CD4-positive, alpha-beta memory T cell (primary cell): ENCODE data around the gene SH2D5. TPM values are rescaled to one million over a fixed set of nuclear protein-coding genes. Genes with fewer than 3 reads are reported as not detected.
"Not testable (repeated sequence)": the region's sequence is repeated elsewhere in the genome, so short reads cannot be mapped to it uniquely, and the experiment has no call there.

Experiments used
- CTCF ChIA-PET: fragments of 350-600 bp; sonication (Branson Sonifier 250); formaldehyde crosslinking; loops from one replicate; lab custom pipeline; 2021; ENCODE audit warnings: inconsistent platforms; ENCODE audit not compliant: partially characterized antibody; lab: Charles Lee
- POLR2A ChIA-PET: fragments of 350-600 bp; sonication (Branson Sonifier 250); formaldehyde crosslinking; loops from one replicate; lab custom pipeline; 2021; ENCODE audit not compliant: partially characterized antibody; lab: Charles Lee
- DNase-seq, 5 donors: peaks; one replicate each; pipeline versions ENCODE4 v3.0.0 to v3.0.0-alpha.2; 2020 to 2022; ENCODE audit warnings: mixed read lengths in 1 of 5
- H3K27ac ChIP-seq: one replicate; pipeline ENCODE4 v1.7.0; 2013; ENCODE audit warnings: low read depth, low read length
- H3K27me3 ChIP-seq: 2 replicates; pipeline ENCODE4 v1.7.0; 2013; ENCODE audit warnings: mild to moderate bottlenecking, low read length, moderate library complexity; ENCODE audit not compliant: insufficient read depth
- H3K36me3 ChIP-seq: 2 replicates; pipeline ENCODE4 v1.7.0; 2013; ENCODE audit warnings: mild to moderate bottlenecking, low read length, moderate library complexity; ENCODE audit not compliant: insufficient read depth
- H3K4me1 ChIP-seq: 2 replicates; pipeline ENCODE4 v1.7.0; 2013; ENCODE audit warnings: mild to moderate bottlenecking, low read length, moderate library complexity; ENCODE audit not compliant: insufficient read depth
- H3K4me3 ChIP-seq, 2 donors: one replicate each; pipeline ENCODE4 v1.7.0; 2013; ENCODE audit warnings: low read length in 2 of 2, mild to moderate bottlenecking in 1 of 2
- H3K9me3 ChIP-seq, 2 donors: one replicate each; pipeline ENCODE4 v1.7.0; 2013; ENCODE audit warnings: low read length in 2 of 2, control low read depth in 1 of 2; ENCODE audit not compliant: control insufficient read depth in 1 of 2
- H3K27ac Mint-ChIP-seq, 7 donors: one replicate each; pipeline ENCODE4 v1.8.0; 2020 to 2021; ENCODE audit warnings: mixed read lengths in 7 of 7, mild to moderate bottlenecking in 6 of 7, inconsistent platforms in 3 of 7, moderate library complexity in 3 of 7
- H3K27me3 Mint-ChIP-seq, 2 donors: one replicate each; pipeline ENCODE4 v1.8.0; 2020 to 2021; ENCODE audit warnings: mixed read lengths in 2 of 2
- H3K36me3 Mint-ChIP-seq, 2 donors: one replicate each; pipeline ENCODE4 v1.8.0; 2020 to 2021; ENCODE audit warnings: mixed read lengths in 2 of 2, inconsistent platforms in 1 of 2, mild to moderate bottlenecking in 1 of 2
- H3K4me1 Mint-ChIP-seq, 4 donors: one replicate each; pipeline ENCODE4 v1.8.0; 2020 to 2021; ENCODE audit warnings: mixed read lengths in 4 of 4, mild to moderate bottlenecking in 1 of 4
- H3K4me3 Mint-ChIP-seq, 8 donors: one replicate each; pipeline ENCODE4 v1.8.0; 2020 to 2021; ENCODE audit warnings: mixed read lengths in 8 of 8, mild to moderate bottlenecking in 7 of 8, moderate library complexity in 6 of 8, inconsistent platforms in 3 of 8
- H3K9me3 Mint-ChIP-seq, 8 donors: one replicate each; pipeline ENCODE4 v1.8.0; 2020 to 2021; ENCODE audit warnings: mixed read lengths in 8 of 8, mild to moderate bottlenecking in 5 of 8, inconsistent platforms in 3 of 8, moderate library complexity in 1 of 8
- intact Hi-C: fragments of 100-400 bp; cut with micrococcal nuclease; formaldehyde crosslinking; loops from one replicate; pipeline ENCODE4 v1.15.1; 2023
- polyA plus RNA-seq, 2 donors: library from polyadenylated mRNA; unstranded; fragments of 300-500 nt; fragmentation: Illumina TruSeq; gene quantifications; one replicate each; pipeline ENCODE4 v1.2.3, GENCODE V29; 2021
- total RNA-seq, 2 experiments: library from RNA; stranded (reverse); gene quantifications; one replicate each; pipeline ENCODE4 v1.2.3, GENCODE V29; 2021

Gene SH2D5
- total and polyA plus RNA-seq, 4 experiments from 2014 or later, result 0.38 TPM; not detected in 3

- H3K36me3 Mint-ChIP-seq, result no peaks in the 10 kb centered on the region
- peaks cover 8% of the 10 kb centered on the region in 2 donors for H3K27me3 Mint-ChIP-seq
- POLR2A ChIA-PET, result no interaction called here
Measured at GRCh38 chr1:20684050-20684620, 48.4 kb downstream of the SH2D5 start.

GRCh38 chr1:20683614-20684013 is 48.9 kb downstream of the SH2D5 start:
- CTCF ChIA-PET, result interaction anchor here (1.2 kb wide), 1 partner anchor 13 kb away, joined by 5 read pairs; no protein-coding TSS in a partner anchor

More at GRCh38 chr1:20684050-20684620, 48.4 kb downstream of the SH2D5 start:
- Mint-ChIP-seq H3K27ac (no peak overlapping the region), H3K4me1 (peaks cover 0 to 2% (median 0%) of the 10 kb centered on the region in 4 donors), H3K9me3 (no peaks in the 10 kb centered on the region), H3K4me3 (no peak overlapping the region)
- Histone ChIP-seq H3K9me3 (no peaks in the 10 kb centered on the region), H3K36me3 (no peaks in the 10 kb centered on the region), H3K4me1 (no peaks in the 10 kb centered on the region), H3K4me3 (no peak overlapping the region), H3K27me3 (no peaks in the 10 kb centered on the region), H3K27ac (no peak overlapping the region)
- intact Hi-C loops, result no loop called here
- CTCF ChIA-PET, result interaction anchor here (1.2 kb wide), 1 partner anchor 13 kb away, joined by 5 read pairs; no protein-coding TSS in a partner anchor
- DNase-seq, result no peak

GRCh38 chr1:20682571-20683236 is 49.8 kb downstream of the SH2D5 start:
- H3K36me3 Mint-ChIP-seq, result no peaks in the 10 kb centered on the region
- intact Hi-C loops, result no loop called here
- no peak overlapping the region for H3K4me3 Mint-ChIP-seq
- POLR2A ChIA-PET, result interaction anchor here (1.0 kb wide), 1 partner anchor 21 kb away, joined by 3 read pairs; the partner anchor contains the start of gene DDOST
- Histone ChIP-seq H3K9me3 (no peaks in the 10 kb centered on the region), H3K27ac (no peak overlapping the region), H3K36me3 (no peaks in the 10 kb centered on the region), H3K27me3 (no peaks in the 10 kb centered on the region), H3K4me1 (no peaks in the 10 kb centered on the region), H3K4me3 (no peak overlapping the region)
- H3K27ac Mint-ChIP-seq, result no peak overlapping the region
- H3K9me3 Mint-ChIP-seq, result peaks cover 0 to 3% (median 1%) of the 10 kb centered on the region in 8 donors
- DNase-seq, result no peak
- H3K4me1 Mint-ChIP-seq, result peaks cover 5 to 10% (median 7%) of the 10 kb centered on the region in 4 donors
- H3K27me3 Mint-ChIP-seq, result peaks cover 12 to 13% of the 10 kb centered on the region in 2 donors
- CTCF ChIA-PET, result interaction anchor here (1.2 kb wide), 1 partner anchor 14 kb away, joined by 3 read pairs; no protein-coding TSS in a partner anchor

More at GRCh38 chr1:20683614-20684013, 48.9 kb downstream of the SH2D5 start:
- no peaks in the 10 kb centered on the region for H3K9me3 ChIP-seq
- DNase-seq, result no peak
- H3K9me3 Mint-ChIP-seq, result no peaks in the 10 kb centered on the region
- intact Hi-C loops, result no loop called here
- no peak overlapping the region for H3K27ac ChIP-seq
- H3K36me3 Mint-ChIP-seq, result no peaks in the 10 kb centered on the region
- H3K27me3 Mint-ChIP-seq, result peaks cover 8% of the 10 kb centered on the region in 2 donors
- H3K4me1 Mint-ChIP-seq, result peaks cover 1 to 4% (median 3%) of the 10 kb centered on the region in 4 donors
- H3K4me1 ChIP-seq, result no peaks in the 10 kb centered on the region
- POLR2A ChIA-PET, result no interaction called here
- H3K27me3 ChIP-seq, result no peaks in the 10 kb centered on the region
- no peak overlapping the region for H3K4me3 Mint-ChIP-seq
- H3K36me3 ChIP-seq, result no peaks in the 10 kb centered on the region
- no peak overlapping the region for H3K27ac Mint-ChIP-seq
- H3K4me3 ChIP-seq, result no peak overlapping the region

GRCh38 chr1:20681999-20682398 is 50.5 kb downstream of the SH2D5 start:
- Mint-ChIP-seq H3K4me1 (peaks cover 5 to 11% (median 7%) of the 10 kb centered on the region in 4 donors), H3K4me3 (no peak overlapping the region), H3K27me3 (peaks cover 13 to 17% of the 10 kb centered on the region in 2 donors), H3K36me3 (no peaks in the 10 kb centered on the region), H3K9me3 (peaks cover 0 to 10% (median 3%) of the 10 kb centered on the region in 8 donors), H3K27ac (no peak overlapping the region)
- no peaks in the 10 kb centered on the region for H3K36me3 ChIP-seq
- ChIA-PET CTCF (interaction anchor here (1.2 kb wide), 1 partner anchor 15 kb away, joined by 3 read pairs; no protein-coding TSS in a partner anchor), POLR2A (interaction anchor here (1.0 kb wide), 1 partner anchor 21 kb away, joined by 3 read pairs; the partner anchor contains the start of gene DDOST)
- no peaks in the 10 kb centered on the region for H3K4me1 ChIP-seq
- intact Hi-C loops, result no loop called here
- no peaks in the 10 kb centered on the region for H3K9me3 ChIP-seq
- DNase-seq, result no peak
- no peak overlapping the region for H3K4me3 ChIP-seq
- no peaks in the 10 kb centered on the region for H3K27me3 ChIP-seq
- no peak overlapping the region for H3K27ac ChIP-seq

- POLR2A ChIA-PET, result no interaction called here
- peaks cover 12 to 17% of the 10 kb centered on the region in 2 donors for H3K27me3 Mint-ChIP-seq
- H3K4me3 ChIP-seq, result no peak overlapping the region
- no peak overlapping the region for H3K4me3 Mint-ChIP-seq
- CTCF ChIA-PET, result interaction anchor here (0.6 kb wide), 1 partner anchor 984 kb away, joined by 3 read pairs; no protein-coding TSS in a partner anchor
- H3K9me3 ChIP-seq, result no peaks in the 10 kb centered on the region
- intact Hi-C loops, result no loop called here
- H3K9me3 Mint-ChIP-seq, result peaks cover 0 to 12% (median 3%) of the 10 kb centered on the region in 8 donors
- H3K4me1 Mint-ChIP-seq, result peaks cover 5 to 11% (median 7%) of the 10 kb centered on the region in 4 donors
- H3K36me3 ChIP-seq, result no peaks in the 10 kb centered on the region
- H3K27me3 ChIP-seq, result no peaks in the 10 kb centered on the region
- H3K4me1 ChIP-seq, result no peaks in the 10 kb centered on the region
- no peak for DNase-seq
- no peak overlapping the region for H3K27ac ChIP-seq
- peak overlapping the region in 1 of 7 donors; percentile 38 for H3K27ac Mint-ChIP-seq
- H3K36me3 Mint-ChIP-seq, result no peaks in the 10 kb centered on the region
Measured at GRCh38 chr1:20680269-20680668, 52.2 kb downstream of the SH2D5 start.

GRCh38 chr1:20678599-20678998 is 53.9 kb downstream of the SH2D5 start:
- Mint-ChIP-seq H3K27me3 (peaks cover 12 to 16% of the 10 kb centered on the region in 2 donors), H3K9me3 (peaks cover 0 to 12% (median 3%) of the 10 kb centered on the region in 8 donors), H3K4me1 (peaks cover 5 to 11% (median 7%) of the 10 kb centered on the region in 4 donors), H3K36me3 (no peaks in the 10 kb centered on the region), H3K4me3 (peak overlapping the region in 6 of 8 donors; percentile 1 to 63 (median 20)), H3K27ac (peak overlapping the region in 1 of 7 donors; percentile 46)
- intact Hi-C loops, result no loop called here
- ChIA-PET POLR2A (no interaction called here), CTCF (no interaction called here)
- H3K27ac ChIP-seq, result no peak overlapping the region
- no peaks in the 10 kb centered on the region for H3K4me1 ChIP-seq
- H3K36me3 ChIP-seq, result no peaks in the 10 kb centered on the region
- no peak overlapping the region for H3K4me3 ChIP-seq
- H3K9me3 ChIP-seq, result no peaks in the 10 kb centered on the region
- DNase-seq, result no peak
- H3K27me3 ChIP-seq, result no peaks in the 10 kb centered on the region

GRCh38 chr1:20673626-20674025 is 58.9 kb downstream of the SH2D5 start:
- H3K4me1 Mint-ChIP-seq, intact Hi-C loops, H3K27me3 ChIP-seq, H3K4me3 ChIP-seq, H3K36me3 Mint-ChIP-seq, DNase-seq, CTCF ChIA-PET, H3K9me3 ChIP-seq, H3K4me3 Mint-ChIP-seq, H3K27ac ChIP-seq, H3K36me3 ChIP-seq, H3K4me1 ChIP-seq, H3K27ac Mint-ChIP-seq: not testable (repeated sequence)
- POLR2A ChIA-PET, result interaction anchor here (0.6 kb wide), 1 partner anchor 19 kb away, joined by 3 read pairs; no protein-coding TSS in a partner anchor
- peaks cover 0 to 12% (median 3%) of the 10 kb centered on the region in 8 donors for H3K9me3 Mint-ChIP-seq
- peaks cover 11 to 15% of the 10 kb centered on the region in 2 donors for H3K27me3 Mint-ChIP-seq
